Measurements from ENCODE around the gene CTSK.

Gene CTSK

DNA sequence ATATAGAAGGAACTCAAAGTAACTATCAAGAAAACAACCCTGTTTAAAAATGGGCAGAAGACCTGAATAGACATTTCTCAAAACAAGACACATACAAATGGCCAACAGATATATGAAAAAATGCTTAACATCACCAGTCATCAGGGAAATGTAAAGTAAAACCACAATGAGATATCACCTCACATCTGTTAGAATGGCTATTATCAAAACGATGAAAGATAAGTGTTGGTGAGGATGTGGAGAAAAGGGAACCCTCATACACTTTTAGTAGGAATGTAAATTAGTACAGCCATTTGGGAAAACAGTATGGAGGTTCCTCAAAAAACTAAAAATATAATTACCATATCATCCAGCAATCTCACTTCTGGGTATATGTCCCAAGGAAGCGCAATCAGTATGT, 45.5 kb downstream of the CTSK start:
- Mint-ChIP-seq H3K4me1 (peaks cover 9% of the 10 kb centered on the region), H3K4me3 (no peak overlapping the region), H3K27me3 (ENCODE audit: low read depth, poor library complexity) (no peaks in the 10 kb centered on the region), H3K9me3 (peaks cover 21% of the 10 kb centered on the region), H3K36me3 (ENCODE audit: low read depth) (no peaks in the 10 kb centered on the region), H3K27ac (no peak overlapping the region)
- TF ChIP-seq, protein P1, sequence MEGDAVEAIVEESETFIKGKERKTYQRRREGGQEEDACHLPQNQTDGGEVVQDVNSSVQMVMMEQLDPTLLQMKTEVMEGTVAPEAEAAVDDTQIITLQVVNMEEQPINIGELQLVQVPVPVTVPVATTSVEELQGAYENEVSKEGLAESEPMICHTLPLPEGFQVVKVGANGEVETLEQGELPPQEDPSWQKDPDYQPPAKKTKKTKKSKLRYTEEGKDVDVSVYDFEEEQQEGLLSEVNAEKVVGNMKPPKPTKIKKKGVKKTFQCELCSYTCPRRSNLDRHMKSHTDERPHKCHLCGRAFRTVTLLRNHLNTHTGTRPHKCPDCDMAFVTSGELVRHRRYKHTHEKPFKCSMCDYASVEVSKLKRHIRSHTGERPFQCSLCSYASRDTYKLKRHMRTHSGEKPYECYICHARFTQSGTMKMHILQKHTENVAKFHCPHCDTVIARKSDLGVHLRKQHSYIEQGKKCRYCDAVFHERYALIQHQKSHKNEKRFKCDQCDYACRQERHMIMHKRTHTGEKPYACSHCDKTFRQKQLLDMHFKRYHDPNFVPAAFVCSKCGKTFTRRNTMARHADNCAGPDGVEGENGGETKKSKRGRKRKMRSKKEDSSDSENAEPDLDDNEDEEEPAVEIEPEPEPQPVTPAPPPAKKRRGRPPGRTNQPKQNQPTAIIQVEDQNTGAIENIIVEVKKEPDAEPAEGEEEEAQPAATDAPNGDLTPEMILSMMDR (IDR thresholded peaks at IDR 0.05) = no peak
- no peak for DNase-seq

DNA sequence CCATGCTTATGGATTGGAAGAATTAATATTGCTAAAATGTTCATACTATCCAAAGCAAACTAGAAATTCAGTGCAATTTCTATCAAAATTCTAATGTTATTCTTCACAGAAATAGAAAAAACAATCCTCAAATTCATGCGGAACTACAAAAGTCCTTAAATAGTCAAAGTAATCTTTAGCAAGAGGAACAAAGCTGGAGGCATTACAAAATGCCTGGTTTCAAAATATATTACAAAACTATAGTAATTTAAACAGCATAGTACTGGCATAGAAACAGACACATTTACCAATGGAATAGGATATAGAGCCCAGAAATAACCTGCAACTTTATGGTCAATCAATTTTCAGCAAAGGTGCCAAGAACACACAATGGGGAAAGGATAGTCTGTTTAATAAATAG, 46.3 kb downstream of the CTSK start:
- no peaks in the 10 kb centered on the region for H3K27me3 Mint-ChIP-seq (ENCODE audit: low read depth, poor library complexity)
- no peak overlapping the region for H3K4me3 Mint-ChIP-seq
- peaks cover 9% of the 10 kb centered on the region for H3K4me1 Mint-ChIP-seq
- DNase-seq = no peak
- peaks cover 21% of the 10 kb centered on the region for H3K9me3 Mint-ChIP-seq
- TF ChIP-seq, protein P1 (IDR thresholded peaks at IDR 0.05) = no peak
- H3K27ac Mint-ChIP-seq = no peak overlapping the region
- no peaks in the 10 kb centered on the region for H3K36me3 Mint-ChIP-seq (ENCODE audit: low read depth)

GRCh38 chr1:150760013-150760412, 48.0 kb downstream of the CTSK start:
- H3K9me3 Mint-ChIP-seq = peaks cover 21% of the 10 kb centered on the region
- H3K4me1 Mint-ChIP-seq = peaks cover 2% of the 10 kb centered on the region
- no peak overlapping the region for H3K27ac Mint-ChIP-seq
- TF ChIP-seq, protein P1 (IDR thresholded peaks at IDR 0.05) = no peak
- no peak for DNase-seq
- H3K36me3 Mint-ChIP-seq (ENCODE audit: low read depth) = no peaks in the 10 kb centered on the region
- no peak overlapping the region for H3K4me3 Mint-ChIP-seq
- H3K27me3 Mint-ChIP-seq (ENCODE audit: low read depth, poor library complexity) = no peaks in the 10 kb centered on the region

DNA sequence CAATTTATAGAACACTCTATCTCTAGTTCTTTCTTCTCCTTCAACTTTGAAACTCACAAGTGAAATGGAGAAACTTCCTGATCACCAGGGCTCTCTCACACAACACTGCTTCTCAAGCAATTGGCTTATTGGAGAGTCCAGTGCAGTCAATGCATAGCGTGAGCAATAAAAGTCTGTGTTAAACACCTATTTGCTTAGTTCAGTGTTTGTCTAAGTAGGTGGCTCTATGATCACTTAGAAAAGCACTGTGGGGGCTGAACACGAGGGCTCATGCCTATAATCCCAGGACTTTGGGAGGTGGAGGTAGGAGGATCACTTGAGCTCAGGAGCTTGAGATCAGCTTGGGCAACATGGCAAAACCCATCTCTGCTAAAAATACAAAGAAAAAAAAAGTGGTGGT, 54.6 kb downstream of the CTSK start:
- TF ChIP-seq, protein P1 (IDR thresholded peaks at IDR 0.05) = no peak
- H3K27me3 Mint-ChIP-seq (ENCODE audit: low read depth, poor library complexity) = no peaks in the 10 kb centered on the region

GRCh38 chr1:150751443-150751842, 56.6 kb downstream of the CTSK start:
- Mint-ChIP-seq H3K27me3 (ENCODE audit: low read depth, poor library complexity) (no peaks in the 10 kb centered on the region), H3K4me1 (peaks cover 7% of the 10 kb centered on the region), H3K9me3 (no peaks in the 10 kb centered on the region), H3K4me3 (no peak overlapping the region), H3K27ac (no peak overlapping the region), H3K36me3 (ENCODE audit: low read depth) (no peaks in the 10 kb centered on the region)
- TF ChIP-seq, protein P1 (IDR thresholded peaks at IDR 0.05) = no peak
- no peak for DNase-seq

More for the DNA sequence above, 54.6 kb downstream of the CTSK start:
- H3K9me3 Mint-ChIP-seq = no peaks in the 10 kb centered on the region
- H3K4me1 Mint-ChIP-seq = peaks cover 7% of the 10 kb centered on the region
- peak overlapping the region; percentile 64 for H3K27ac Mint-ChIP-seq
- no peak for DNase-seq
- H3K36me3 Mint-ChIP-seq (ENCODE audit: low read depth) = no peaks in the 10 kb centered on the region
- no peak overlapping the region for H3K4me3 Mint-ChIP-seq

DNA sequence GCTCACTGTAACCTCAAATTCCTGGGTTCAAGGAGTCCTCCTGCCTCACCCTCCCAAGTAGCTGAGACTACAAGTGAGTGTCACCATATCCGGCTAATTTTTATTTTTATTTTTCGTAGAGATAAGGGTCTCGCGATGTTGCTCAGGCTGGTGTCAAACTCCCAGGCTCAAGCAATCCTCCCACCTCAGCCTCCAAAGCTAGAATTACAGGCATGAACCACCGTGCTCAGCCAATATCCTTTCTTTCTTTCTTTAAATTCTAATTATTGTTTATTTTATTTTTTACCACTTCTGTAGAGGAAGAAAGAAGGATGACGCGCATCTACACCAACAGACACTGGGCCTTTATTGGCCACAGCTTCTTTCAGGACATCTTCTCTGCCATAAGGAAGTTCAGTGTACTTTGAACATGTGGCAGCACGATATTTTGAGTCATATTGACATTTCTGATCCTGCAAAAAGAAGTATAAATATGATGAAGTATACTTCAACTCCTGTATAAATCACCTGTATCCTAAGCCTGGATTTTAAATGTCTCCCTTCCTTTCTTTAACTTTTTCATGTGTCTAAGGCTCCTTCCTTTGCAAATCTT, 58.2 kb downstream of the CTSK start:
- H3K4me1 Mint-ChIP-seq = peaks cover 7% of the 10 kb centered on the region
- H3K9me3 Mint-ChIP-seq = no peaks in the 10 kb centered on the region
- TF ChIP-seq, protein P1 (IDR thresholded peaks at IDR 0.05) = no peak
- H3K27ac Mint-ChIP-seq = no peak overlapping the region
- H3K4me3 Mint-ChIP-seq = no peak overlapping the region
- DNase-seq = no peak
- H3K27me3 Mint-ChIP-seq (ENCODE audit: low read depth, poor library complexity) = no peaks in the 10 kb centered on the region
- H3K36me3 Mint-ChIP-seq (ENCODE audit: low read depth) = no peaks in the 10 kb centered on the region
